Liver (tissue), 9 donors: Measurements from ENCODE around the gene A2ML1. TPM values are rescaled to one million over a fixed set of nuclear protein-coding genes. Genes with fewer than 3 reads are reported as not detected.

Experiments used
- DNase-seq: peaks from one replicate; pipeline ENCODE4 v3.0.0-alpha.2; 2017; ENCODE audit warnings: low spot score
- H3K27ac ChIP-seq, 2 donors: one replicate each; pipeline ENCODE4 v1.7.0; 2013; ENCODE audit warnings: inconsistent platforms in 2 of 2, low read length in 2 of 2, control low read depth in 1 of 2, low read depth in 1 of 2, mild to moderate bottlenecking in 1 of 2
- H3K27me3 ChIP-seq, 4 donors: one replicate each; pipeline versions ENCODE4 v1.6.1 to v1.7.0; 2013; ENCODE audit warnings: low read length in 3 of 4, inconsistent platforms in 1 of 4, mild to moderate bottlenecking in 1 of 4, moderate library complexity in 1 of 4; ENCODE audit not compliant: control insufficient read depth in 4 of 4, insufficient read depth in 4 of 4
- H3K36me3 ChIP-seq, 4 donors: one replicate each; pipeline versions ENCODE4 v1.6.1 to v1.7.0; 2013; ENCODE audit warnings: low read length in 3 of 4, mild to moderate bottlenecking in 3 of 4, low read depth in 1 of 4, moderate library complexity in 1 of 4; ENCODE audit not compliant: control insufficient read depth in 4 of 4, insufficient read depth in 3 of 4
- H3K4me1 ChIP-seq, 4 donors: one replicate each; pipeline versions ENCODE4 v1.6.1 to v1.7.0; 2013; ENCODE audit warnings: low read length in 3 of 4, mild to moderate bottlenecking in 3 of 4, moderate library complexity in 1 of 4; ENCODE audit not compliant: control insufficient read depth in 4 of 4, insufficient read depth in 4 of 4
- H3K4me3 ChIP-seq, 3 donors: one replicate each; pipeline versions ENCODE4 v1.6.1 to v1.7.0; 2013; ENCODE audit warnings: low read length in 3 of 3, control low read depth in 1 of 3, low read depth in 1 of 3, mild to moderate bottlenecking in 1 of 3
- H3K9ac ChIP-seq, 2 donors: one replicate each; pipeline ENCODE4 v1.7.0; 2013; ENCODE audit warnings: low read length in 2 of 2, mild to moderate bottlenecking in 2 of 2, moderate library complexity in 2 of 2, control low read depth in 1 of 2, low read depth in 1 of 2
- H3K9me3 ChIP-seq, 4 donors: one replicate each; pipeline versions ENCODE4 v1.6.1 to v1.7.0; 2013; ENCODE audit warnings: low read length in 3 of 4; ENCODE audit not compliant: control insufficient read depth in 4 of 4
- ATF3 ChIP-seq: IDR thresholded peaks from 2 replicates; pipeline ENCODE4 v1.6.1; 2016; ENCODE audit warnings: antibody characterized with exemption
- CTCF ChIP-seq: fragments of 150-350 bp; IDR thresholded peaks from 2 replicates; pipeline ENCODE4 v1.5.1; 2017; ENCODE audit warnings: improper control_type of control experiment, low read depth, low read length; ENCODE audit not compliant: missing input control
- EGR1 ChIP-seq, 2 donors: IDR thresholded peaks; 2 replicates each; pipeline ENCODE4 v1.6.1; 2016 to 2018; ENCODE audit warnings: antibody characterized with exemption in 2 of 2, low read depth in 2 of 2
- FOXA1 ChIP-seq: IDR thresholded peaks from 2 replicates; pipeline ENCODE4 v1.6.1; 2016; ENCODE audit warnings: antibody characterized with exemption
- FOXA2 ChIP-seq: IDR thresholded peaks from 2 replicates; pipeline ENCODE4 v1.6.1; 2016; ENCODE audit warnings: antibody characterized with exemption
- GABPA ChIP-seq, 2 donors: IDR thresholded peaks in 1 of 2; conservative IDR thresholded peaks in 1 of 2; 2 replicates each; pipeline ENCODE4 v1.6.1; 2016; ENCODE audit warnings: antibody characterized with exemption in 2 of 2, mild to moderate bottlenecking in 1 of 2, moderate library complexity in 1 of 2
- HNF4A ChIP-seq, 2 donors: conservative IDR thresholded peaks; 2 replicates each; pipeline ENCODE4 v1.6.1; 2016; ENCODE audit warnings: antibody characterized with exemption in 2 of 2, mild to moderate bottlenecking in 2 of 2
- HNF4G ChIP-seq: IDR thresholded peaks from 2 replicates; pipeline ENCODE4 v1.6.1; 2016; ENCODE audit warnings: antibody characterized with exemption
- JUND ChIP-seq, 2 donors: IDR thresholded peaks; 2 replicates each; pipeline ENCODE4 v1.6.1; 2016; ENCODE audit warnings: antibody characterized with exemption in 2 of 2
- NR2F2 ChIP-seq: IDR thresholded peaks from 2 replicates; pipeline ENCODE4 v1.6.1; 2016; ENCODE audit warnings: antibody characterized with exemption
- RAD21 ChIP-seq, 2 donors: IDR thresholded peaks; 2 replicates each; pipeline ENCODE4 v1.6.1; 2016; ENCODE audit warnings: antibody characterized with exemption in 2 of 2, mild to moderate bottlenecking in 2 of 2
- RXRA ChIP-seq, 2 donors: IDR thresholded peaks; 2 replicates each; pipeline ENCODE4 v1.6.1; 2017 to 2018; ENCODE audit warnings: antibody characterized with exemption in 2 of 2, mild to moderate bottlenecking in 1 of 2
- SP1 ChIP-seq: IDR thresholded peaks from 2 replicates; pipeline ENCODE4 v1.6.1; 2018; ENCODE audit warnings: antibody characterized with exemption, mild to moderate bottlenecking
- TAF1 ChIP-seq: conservative IDR thresholded peaks from 2 replicates; pipeline ENCODE4 v1.6.1; 2016; ENCODE audit warnings: antibody characterized with exemption, mild to moderate bottlenecking
- YY1 ChIP-seq: IDR thresholded peaks from 2 replicates; pipeline ENCODE4 v1.6.1; 2016; ENCODE audit warnings: antibody characterized with exemption, mild to moderate bottlenecking
- ZBTB33 ChIP-seq: IDR thresholded peaks from 2 replicates; pipeline ENCODE4 v1.6.1; 2016; ENCODE audit warnings: antibody characterized with exemption
- WGBS: extraction: QIAGEN DNeasy Blood & Tissue Kit; methylation state at CpG from one replicate; pipeline ENCODE4 v1.1.7; 2013; 5-methylcytosine and 5-hydroxymethylcytosine counted together
- polyA plus RNA-seq, 2 donors: library from polyadenylated mRNA; stranded (reverse) in 1 of 2; unstranded in 1 of 2; fragments of 200-250 nt in 1 of 2; fragments of >200 nt in 1 of 2; fragmentation: Nextera tagmentation in 1 of 2; extraction: Ambion mirVana in 1 of 2; gene quantifications; one replicate each; pipeline versions ENCODE4 v1.2.1 to v1.2.3, GENCODE V29; 2013 to 2015
- total RNA-seq, 2 donors: library from RNA; depleted of rRNA; stranded (reverse); fragments of >200 nt; gene quantifications; one replicate each; pipeline ENCODE4 v1.2.3, GENCODE V29; 2014
- TF ChIP-seq, protein P1 (sequence below): IDR thresholded peaks from 2 replicates; pipeline ENCODE4 v1.6.1; 2016; ENCODE audit warnings: antibody characterized with exemption, mild to moderate bottlenecking
- TF ChIP-seq, protein P2 (sequence below): IDR thresholded peaks from 2 replicates; pipeline ENCODE4 v1.6.1; 2016; ENCODE audit warnings: antibody characterized with exemption
- donor health status: healthy.
- donor health status: healthy.
- donor health status: healthy.
- donor health status: healthy.
- donor health status: healthy.

A2ML1 gene
- total and polyA plus RNA-seq, 4 donors = 0.03 to 0.19 TPM; not detected in 2

GRCh38 chr12:8840321-8840720 is 17.9 kb downstream of the A2ML1 start (continued):
- no peak for TF ChIP-seq ZBTB33
- no peak for TF ChIP-seq YY1
- TF ChIP-seq NR2F2 = no peak
- TF ChIP-seq FOXA2 = no peak
- no peak for TF ChIP-seq EGR1 (IDR thresholded peaks at IDR 0.05; ENCODE audit: low read depth in 2 of 2)
- TF ChIP-seq FOXA1 = no peak

GRCh38 chr12:8840938-8841633 is 18.7 kb downstream of the A2ML1 start:
- H3K27ac ChIP-seq = no peak overlapping the region
- H3K27me3 ChIP-seq = peaks cover 0 to 3% (median 0%) of the 10 kb centered on the region in 4 donors
- peaks cover 0 to 6% (median 0%) of the 10 kb centered on the region in 4 donors for H3K4me1 ChIP-seq
- H3K9me3 ChIP-seq = no peaks in the 10 kb centered on the region
- H3K36me3 ChIP-seq = no peaks in the 10 kb centered on the region
- TF ChIP-seq, protein P1, sequence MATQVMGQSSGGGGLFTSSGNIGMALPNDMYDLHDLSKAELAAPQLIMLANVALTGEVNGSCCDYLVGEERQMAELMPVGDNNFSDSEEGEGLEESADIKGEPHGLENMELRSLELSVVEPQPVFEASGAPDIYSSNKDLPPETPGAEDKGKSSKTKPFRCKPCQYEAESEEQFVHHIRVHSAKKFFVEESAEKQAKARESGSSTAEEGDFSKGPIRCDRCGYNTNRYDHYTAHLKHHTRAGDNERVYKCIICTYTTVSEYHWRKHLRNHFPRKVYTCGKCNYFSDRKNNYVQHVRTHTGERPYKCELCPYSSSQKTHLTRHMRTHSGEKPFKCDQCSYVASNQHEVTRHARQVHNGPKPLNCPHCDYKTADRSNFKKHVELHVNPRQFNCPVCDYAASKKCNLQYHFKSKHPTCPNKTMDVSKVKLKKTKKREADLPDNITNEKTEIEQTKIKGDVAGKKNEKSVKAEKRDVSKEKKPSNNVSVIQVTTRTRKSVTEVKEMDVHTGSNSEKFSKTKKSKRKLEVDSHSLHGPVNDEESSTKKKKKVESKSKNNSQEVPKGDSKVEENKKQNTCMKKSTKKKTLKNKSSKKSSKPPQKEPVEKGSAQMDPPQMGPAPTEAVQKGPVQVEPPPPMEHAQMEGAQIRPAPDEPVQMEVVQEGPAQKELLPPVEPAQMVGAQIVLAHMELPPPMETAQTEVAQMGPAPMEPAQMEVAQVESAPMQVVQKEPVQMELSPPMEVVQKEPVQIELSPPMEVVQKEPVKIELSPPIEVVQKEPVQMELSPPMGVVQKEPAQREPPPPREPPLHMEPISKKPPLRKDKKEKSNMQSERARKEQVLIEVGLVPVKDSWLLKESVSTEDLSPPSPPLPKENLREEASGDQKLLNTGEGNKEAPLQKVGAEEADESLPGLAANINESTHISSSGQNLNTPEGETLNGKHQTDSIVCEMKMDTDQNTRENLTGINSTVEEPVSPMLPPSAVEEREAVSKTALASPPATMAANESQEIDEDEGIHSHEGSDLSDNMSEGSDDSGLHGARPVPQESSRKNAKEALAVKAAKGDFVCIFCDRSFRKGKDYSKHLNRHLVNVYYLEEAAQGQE = no peak
- TF ChIP-seq, protein P2, sequence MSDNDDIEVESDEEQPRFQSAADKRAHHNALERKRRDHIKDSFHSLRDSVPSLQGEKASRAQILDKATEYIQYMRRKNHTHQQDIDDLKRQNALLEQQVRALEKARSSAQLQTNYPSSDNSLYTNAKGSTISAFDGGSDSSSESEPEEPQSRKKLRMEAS = no peak
- no peak for TF ChIP-seq HNF4A (conservative IDR thresholded peaks at IDR 0.05)
- TF ChIP-seq FOXA1 = no peak
- TF ChIP-seq CTCF = no peak
- no peak for TF ChIP-seq HNF4G
- TF ChIP-seq RAD21 (IDR thresholded peaks at IDR 0.05) = no peak
- no peak for TF ChIP-seq SP1
- TF ChIP-seq RXRA (IDR thresholded peaks at IDR 0.05) = no peak
- no peak for TF ChIP-seq FOXA2
- TF ChIP-seq GABPA (IDR thresholded peaks at IDR 0.05 in 1 of 2, conservative IDR thresholded peaks at IDR 0.05 in 1 of 2) = no peak
- TF ChIP-seq JUND (IDR thresholded peaks at IDR 0.05) = no peak
- TF ChIP-seq TAF1 = no peak
- TF ChIP-seq EGR1 (IDR thresholded peaks at IDR 0.05; ENCODE audit: low read depth in 2 of 2) = no peak
- no peak for TF ChIP-seq YY1
- TF ChIP-seq ZBTB33 = no peak
- no peak for TF ChIP-seq NR2F2
- TF ChIP-seq ATF3 = no peak
- H3K9ac ChIP-seq = no peak overlapping the region
- DNase-seq = no peak
- 71% methylated on average over 7 of the region's 8 CpGs for WGBS
- no peak overlapping the region for H3K4me3 ChIP-seq
